Measurements from ENCODE around the gene TRAM2. TPM values are rescaled to one million over a fixed set of nuclear protein-coding genes. Genes with fewer than 3 reads are reported as not detected.

TRAM2 gene
- total RNA-seq, 1 donor from 2014 or later: 16.2 TPM

DNA sequence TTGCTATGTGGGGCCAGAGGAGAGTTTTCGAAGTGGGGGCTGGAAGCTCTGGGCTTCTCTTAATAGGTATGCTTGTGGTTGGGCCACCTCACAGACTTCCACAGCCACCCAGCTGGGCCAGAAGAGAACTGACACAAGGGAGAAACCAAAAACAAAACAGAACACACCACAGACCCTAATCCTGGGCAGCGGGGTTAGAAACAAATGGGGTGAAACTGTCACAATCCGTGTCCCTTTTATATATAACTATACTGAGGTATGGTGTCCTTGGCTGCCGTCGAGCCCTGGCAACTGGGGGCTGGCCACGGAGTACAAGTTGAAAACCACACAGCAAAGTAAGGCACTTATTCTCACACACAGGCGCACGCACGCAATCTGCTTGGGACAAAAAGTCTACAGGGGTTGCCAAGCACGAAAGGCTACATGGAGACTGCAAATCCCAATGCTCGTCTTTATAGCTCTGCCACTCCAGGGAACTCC is 78.3 kb downstream of the TRAM2 start:
- Mint-ChIP-seq H3K4me3 (ENCODE audit: unreplicated experiment) (no peak overlapping the region), H3K27me3 (ENCODE audit: unreplicated experiment) (peaks cover 2% of the 10 kb centered on the region)
- TF ChIP-seq, protein P1, sequence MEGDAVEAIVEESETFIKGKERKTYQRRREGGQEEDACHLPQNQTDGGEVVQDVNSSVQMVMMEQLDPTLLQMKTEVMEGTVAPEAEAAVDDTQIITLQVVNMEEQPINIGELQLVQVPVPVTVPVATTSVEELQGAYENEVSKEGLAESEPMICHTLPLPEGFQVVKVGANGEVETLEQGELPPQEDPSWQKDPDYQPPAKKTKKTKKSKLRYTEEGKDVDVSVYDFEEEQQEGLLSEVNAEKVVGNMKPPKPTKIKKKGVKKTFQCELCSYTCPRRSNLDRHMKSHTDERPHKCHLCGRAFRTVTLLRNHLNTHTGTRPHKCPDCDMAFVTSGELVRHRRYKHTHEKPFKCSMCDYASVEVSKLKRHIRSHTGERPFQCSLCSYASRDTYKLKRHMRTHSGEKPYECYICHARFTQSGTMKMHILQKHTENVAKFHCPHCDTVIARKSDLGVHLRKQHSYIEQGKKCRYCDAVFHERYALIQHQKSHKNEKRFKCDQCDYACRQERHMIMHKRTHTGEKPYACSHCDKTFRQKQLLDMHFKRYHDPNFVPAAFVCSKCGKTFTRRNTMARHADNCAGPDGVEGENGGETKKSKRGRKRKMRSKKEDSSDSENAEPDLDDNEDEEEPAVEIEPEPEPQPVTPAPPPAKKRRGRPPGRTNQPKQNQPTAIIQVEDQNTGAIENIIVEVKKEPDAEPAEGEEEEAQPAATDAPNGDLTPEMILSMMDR (IDR thresholded peaks at IDR 0.05; ENCODE audit: partially characterized antibody, unreplicated experiment): no peak

DNA sequence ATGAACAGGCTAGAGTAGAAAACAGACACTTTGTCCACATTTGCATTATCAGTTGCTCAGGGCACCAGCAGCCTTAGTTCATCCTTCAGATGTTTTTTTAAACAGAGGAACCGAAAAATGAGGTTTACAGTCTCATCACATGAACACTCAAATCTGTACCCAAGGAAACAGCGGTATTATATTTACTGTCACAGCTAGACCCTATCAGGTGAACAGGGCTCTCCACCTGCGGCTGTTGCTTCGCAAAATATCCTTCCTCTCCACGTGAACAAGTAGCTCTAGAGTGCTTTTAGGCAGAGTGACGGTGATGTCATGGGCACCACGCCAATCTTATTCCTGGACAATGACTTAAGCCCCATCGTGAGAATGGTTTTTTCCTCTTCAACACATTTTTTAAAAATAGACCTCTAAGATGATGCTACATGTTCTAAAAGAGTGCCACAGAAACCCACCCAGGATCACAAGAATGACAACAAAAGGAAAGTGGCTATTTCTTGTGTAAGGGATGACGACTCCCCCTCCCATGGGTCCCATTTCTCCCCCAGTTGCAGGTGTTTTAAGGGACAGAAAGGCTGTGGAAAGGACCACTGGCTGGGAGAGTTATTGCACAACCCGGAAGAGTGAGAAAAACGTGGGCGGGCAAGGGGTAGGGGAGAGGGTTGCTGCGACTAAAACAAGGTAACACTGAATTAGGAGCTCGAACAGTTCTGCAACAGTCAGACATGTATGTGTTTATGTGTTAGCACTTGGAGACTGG is 79.0 kb downstream of the TRAM2 start:
- Mint-ChIP-seq H3K27me3 (ENCODE audit: unreplicated experiment) (peaks cover 2% of the 10 kb centered on the region), H3K36me3 (ENCODE audit: unreplicated experiment) (no peaks in the 10 kb centered on the region), H3K9me3 (ENCODE audit: unreplicated experiment) (peaks cover 2% of the 10 kb centered on the region), H3K4me1 (ENCODE audit: low read depth, unreplicated experiment) (peaks cover 3% of the 10 kb centered on the region), H3K4me3 (ENCODE audit: unreplicated experiment) (no peak overlapping the region), H3K27ac (ENCODE audit: unreplicated experiment) (no peak overlapping the region)
- TF ChIP-seq, protein P1 (IDR thresholded peaks at IDR 0.05; ENCODE audit: partially characterized antibody, unreplicated experiment): no peak
- no peak for DNase-seq

More for the DNA sequence above, 78.3 kb downstream of the TRAM2 start:
- H3K27ac Mint-ChIP-seq (ENCODE audit: unreplicated experiment): no peak overlapping the region
- peaks cover 3% of the 10 kb centered on the region for H3K4me1 Mint-ChIP-seq (ENCODE audit: low read depth, unreplicated experiment)
- DNase-seq: no peak
- peaks cover 2% of the 10 kb centered on the region for H3K9me3 Mint-ChIP-seq (ENCODE audit: unreplicated experiment)
- no peaks in the 10 kb centered on the region for H3K36me3 Mint-ChIP-seq (ENCODE audit: unreplicated experiment)

DNA sequence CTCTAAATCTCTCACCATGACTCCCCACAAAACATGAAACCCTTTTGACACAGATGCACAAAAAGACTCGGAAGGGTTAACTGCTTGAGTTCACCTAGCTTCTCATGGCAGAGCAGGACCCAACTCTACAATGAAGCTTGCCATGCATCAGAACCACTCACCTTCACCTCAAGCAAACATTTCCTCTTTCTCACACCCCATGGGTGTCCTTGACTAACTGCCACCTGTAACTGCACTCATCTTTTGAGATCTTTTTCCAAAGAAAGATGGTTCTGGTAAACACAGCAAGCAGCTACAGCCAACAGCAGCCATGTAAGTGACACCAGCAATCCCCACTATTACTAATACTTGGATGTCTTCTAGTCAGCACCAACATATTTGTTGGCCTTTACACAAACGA is 80.2 kb downstream of the TRAM2 start:
- Mint-ChIP-seq H3K36me3 (ENCODE audit: unreplicated experiment) (no peaks in the 10 kb centered on the region), H3K4me1 (ENCODE audit: low read depth, unreplicated experiment) (no peaks in the 10 kb centered on the region), H3K27me3 (ENCODE audit: unreplicated experiment) (peaks cover 2% of the 10 kb centered on the region), H3K9me3 (ENCODE audit: unreplicated experiment) (peaks cover 2% of the 10 kb centered on the region), H3K4me3 (ENCODE audit: unreplicated experiment) (no peak overlapping the region), H3K27ac (ENCODE audit: unreplicated experiment) (no peak overlapping the region)
- TF ChIP-seq, protein P1 (IDR thresholded peaks at IDR 0.05; ENCODE audit: partially characterized antibody, unreplicated experiment): no peak
- no peak for DNase-seq

DNA sequence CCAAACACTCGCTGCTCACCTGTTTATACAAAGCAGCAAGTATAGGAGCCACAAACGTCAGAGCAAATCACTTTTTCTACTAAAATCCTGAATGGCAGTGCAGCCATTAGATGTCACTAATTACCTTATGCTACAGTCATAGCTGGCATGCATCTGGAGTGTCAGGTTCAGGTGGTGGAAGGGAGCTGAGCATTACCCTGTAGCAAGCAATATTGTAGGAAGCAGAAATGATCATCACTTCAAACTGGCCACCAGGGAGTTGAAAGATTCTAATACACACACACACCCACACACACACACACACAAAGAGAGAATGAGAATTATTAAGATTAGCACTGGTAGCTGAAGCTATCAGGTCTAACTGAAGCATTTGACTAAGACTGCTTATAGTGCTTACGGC is 80.9 kb downstream of the TRAM2 start:
- Mint-ChIP-seq H3K4me3 (ENCODE audit: unreplicated experiment) (no peak overlapping the region), H3K9me3 (ENCODE audit: unreplicated experiment) (peaks cover 2% of the 10 kb centered on the region), H3K27me3 (ENCODE audit: unreplicated experiment) (peaks cover 2% of the 10 kb centered on the region), H3K27ac (ENCODE audit: unreplicated experiment) (no peak overlapping the region), H3K4me1 (ENCODE audit: low read depth, unreplicated experiment) (no peaks in the 10 kb centered on the region), H3K36me3 (ENCODE audit: unreplicated experiment) (no peaks in the 10 kb centered on the region)
- DNase-seq: no peak
- TF ChIP-seq, protein P1 (IDR thresholded peaks at IDR 0.05; ENCODE audit: partially characterized antibody, unreplicated experiment): no peak
